Stimulated activated CD4-positive, alpha-beta T cell treated with anti-CD3 and anti-CD28 coated beads, Interleukin-1b, Interleukin-23, amount 100 ng/mL, for 48 hours (primary cell): ENCODE results near the gene OR8S1.

Experiments used
- DNase-seq: peaks from one replicate; pipeline ENCODE4 v3.0.0-alpha.2; 2020

The OR8S1 gene

DNA sequence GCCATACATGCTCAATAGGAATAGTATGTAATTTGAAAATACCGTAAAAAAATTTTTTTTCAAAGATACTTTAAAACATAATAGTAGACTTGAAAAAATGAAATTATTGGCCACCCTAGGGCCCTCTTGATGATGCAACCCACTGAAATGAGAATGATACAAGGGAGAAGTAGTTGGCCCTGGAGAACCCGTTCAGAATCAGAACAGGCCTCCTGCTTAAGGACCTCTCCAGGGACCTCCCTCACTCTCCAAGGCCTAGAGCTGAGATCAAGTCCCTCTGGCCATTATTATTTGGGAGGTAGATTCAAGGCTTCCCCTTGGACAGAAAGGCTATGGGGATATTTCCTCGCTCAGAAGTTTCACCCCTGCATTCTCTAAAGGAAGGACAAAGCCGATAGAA, 32.5 kb downstream of the OR8S1 start:
- no peak for DNase-seq

DNA sequence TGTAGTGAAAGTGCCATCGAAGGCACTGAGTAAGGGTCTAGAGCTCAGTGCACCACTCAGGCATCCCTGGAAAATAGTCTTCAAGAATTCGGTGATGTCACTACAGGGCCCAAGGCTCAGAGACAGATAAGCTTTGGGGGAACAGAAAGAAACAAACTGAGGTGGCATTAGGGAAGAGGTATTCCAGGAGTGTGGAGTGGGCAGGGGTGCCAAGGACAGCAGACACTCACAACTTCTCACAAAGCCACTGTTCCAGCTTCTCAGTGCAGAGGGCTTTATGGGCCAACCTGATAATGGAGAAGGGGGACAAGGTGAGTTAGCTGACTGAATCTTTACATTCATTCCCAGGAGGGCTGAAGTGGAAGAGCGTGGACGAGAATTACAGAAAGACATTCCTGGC, 42.3 kb downstream of the OR8S1 start:
- DNase-seq = no peak

DNA sequence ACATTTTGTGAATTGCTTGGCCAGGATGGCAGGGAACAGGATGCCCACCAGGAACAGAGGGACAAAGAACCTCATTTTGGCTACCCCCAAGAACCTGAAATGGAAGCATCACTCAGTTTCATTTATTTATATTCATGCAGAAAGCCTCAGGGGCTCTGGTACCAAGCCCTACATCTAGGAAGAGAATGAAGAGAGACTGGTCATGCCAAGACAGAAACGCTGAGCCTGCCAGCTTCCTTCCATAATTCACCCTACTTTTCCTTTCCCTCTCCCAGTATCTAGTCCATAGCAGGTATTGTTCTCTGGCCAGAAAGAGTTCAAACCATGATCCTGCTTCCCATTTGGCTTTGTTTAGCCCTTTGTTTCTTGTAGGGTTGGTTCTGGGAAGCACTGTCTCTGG, 44.5 kb downstream of the OR8S1 start, which contains the start of gene LALBA:
Gene LALBA (minus strand): TSS at position 101 of the 400 bp plus-strand sequence. CDS start 26 bp downstream, at position 75.
- DNase-seq = no peak

DNA sequence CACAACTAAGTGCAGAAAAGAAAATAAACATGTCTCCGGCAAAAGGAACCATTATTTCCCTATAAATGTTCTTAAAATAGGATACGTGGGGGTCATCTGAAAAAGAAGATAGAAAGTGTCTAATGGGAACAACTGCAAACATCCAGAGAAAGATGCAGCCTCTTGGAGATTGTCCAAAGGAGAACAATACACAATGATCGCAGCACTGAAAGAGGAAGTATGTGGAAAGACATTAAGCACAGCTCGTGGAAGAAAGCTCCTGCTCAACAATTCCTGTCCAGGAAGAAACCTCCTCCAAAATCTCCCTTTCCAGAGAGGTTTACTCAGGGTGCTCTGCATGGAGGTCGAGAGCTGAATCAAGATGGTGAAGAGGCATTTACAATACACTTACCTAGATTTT, 46.9 kb downstream of the OR8S1 start:
- DNase-seq = no peak
